Measurements from ENCODE around the gene ISLR.

DNA sequence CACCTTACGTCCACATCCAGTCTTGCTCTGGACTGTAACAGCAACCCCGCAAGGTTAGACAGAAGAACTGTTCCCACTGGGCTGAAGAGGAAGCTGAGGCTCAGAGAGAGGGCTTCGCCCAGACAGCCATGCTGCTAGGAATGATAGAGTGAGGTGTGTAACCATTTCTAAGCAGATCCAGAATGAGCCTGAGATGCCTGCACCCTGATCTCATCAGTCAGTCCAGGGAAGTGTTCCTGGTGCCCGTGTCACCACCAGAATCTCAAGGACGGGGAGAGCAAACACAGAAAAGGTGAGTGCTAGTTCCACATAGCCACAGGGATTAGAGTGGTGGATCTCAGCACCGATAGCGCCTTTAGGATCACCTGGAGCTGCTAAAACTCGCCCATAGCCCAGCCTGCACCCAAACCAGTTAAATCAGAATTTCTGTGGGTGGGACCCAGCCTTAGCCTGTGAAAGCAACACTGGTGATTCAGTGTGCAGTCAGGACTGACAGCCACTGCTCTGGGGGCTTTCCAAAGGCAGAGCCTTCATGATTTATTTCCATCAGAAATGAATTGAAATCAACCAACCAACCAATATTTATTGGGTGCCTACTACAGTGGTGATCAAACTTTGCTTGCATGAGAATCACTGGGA, 12.3 kb downstream of the ISLR start:
- TF ChIP-seq, protein P1, sequence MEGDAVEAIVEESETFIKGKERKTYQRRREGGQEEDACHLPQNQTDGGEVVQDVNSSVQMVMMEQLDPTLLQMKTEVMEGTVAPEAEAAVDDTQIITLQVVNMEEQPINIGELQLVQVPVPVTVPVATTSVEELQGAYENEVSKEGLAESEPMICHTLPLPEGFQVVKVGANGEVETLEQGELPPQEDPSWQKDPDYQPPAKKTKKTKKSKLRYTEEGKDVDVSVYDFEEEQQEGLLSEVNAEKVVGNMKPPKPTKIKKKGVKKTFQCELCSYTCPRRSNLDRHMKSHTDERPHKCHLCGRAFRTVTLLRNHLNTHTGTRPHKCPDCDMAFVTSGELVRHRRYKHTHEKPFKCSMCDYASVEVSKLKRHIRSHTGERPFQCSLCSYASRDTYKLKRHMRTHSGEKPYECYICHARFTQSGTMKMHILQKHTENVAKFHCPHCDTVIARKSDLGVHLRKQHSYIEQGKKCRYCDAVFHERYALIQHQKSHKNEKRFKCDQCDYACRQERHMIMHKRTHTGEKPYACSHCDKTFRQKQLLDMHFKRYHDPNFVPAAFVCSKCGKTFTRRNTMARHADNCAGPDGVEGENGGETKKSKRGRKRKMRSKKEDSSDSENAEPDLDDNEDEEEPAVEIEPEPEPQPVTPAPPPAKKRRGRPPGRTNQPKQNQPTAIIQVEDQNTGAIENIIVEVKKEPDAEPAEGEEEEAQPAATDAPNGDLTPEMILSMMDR (IDR thresholded peaks at IDR 0.05; ENCODE audit: poor library complexity, severe bottlenecking), result no peak
- TF ChIP-seq RAD21 (conservative IDR thresholded peaks at IDR 0.05) (no peak), POLR2AphosphoS5 (IDR thresholded peaks at IDR 0.05) (no peak), TAF1 (IDR thresholded peaks at IDR 0.05; ENCODE audit: low read depth) (no peak), EP300 (conservative IDR thresholded peaks at IDR 0.05; ENCODE audit: poor library complexity, severe bottlenecking) (no peak), REST (IDR thresholded peaks at IDR 0.05; ENCODE audit: borderline replicate concordance) (no peak), EZH2 (IDR thresholded peaks at IDR 0.05; ENCODE audit: borderline replicate concordance, insufficient read depth, low read length, poor library complexity, severe bottlenecking) (no peak), MXI1 (conservative IDR thresholded peaks at IDR 0.05; ENCODE audit: poor library complexity, severe bottlenecking) (no peak), SMC3 (conservative IDR thresholded peaks at IDR 0.05; ENCODE audit: poor library complexity) (no peak)

Data from neural cell (in vitro differentiated cells).